Thoracic aorta endothelial cell (primary cell): ENCODE measurements around the gene FBXL22. TPM values are rescaled to one million over a fixed set of nuclear protein-coding genes. Genes with fewer than 3 reads are reported as not detected.

Experiments used
- total RNA-seq: library from RNA; depleted of rRNA; stranded (reverse); fragments of >200 nt; gene quantifications from 2 replicates; pipeline ENCODE4 v1.2.3, GENCODE V29; 2012

The FBXL22 gene, protein sequence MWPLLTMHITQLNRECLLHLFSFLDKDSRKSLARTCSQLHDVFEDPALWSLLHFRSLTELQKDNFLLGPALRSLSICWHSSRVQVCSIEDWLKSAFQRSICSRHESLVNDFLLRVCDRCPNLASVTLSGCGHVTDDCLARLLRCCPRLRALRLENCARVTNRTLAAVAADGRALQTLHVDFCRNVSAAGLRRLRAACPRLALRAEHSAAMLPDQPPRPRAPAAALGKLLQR
- total RNA-seq = 0.13 and 0.14 TPM in 2 replicates

DNA sequence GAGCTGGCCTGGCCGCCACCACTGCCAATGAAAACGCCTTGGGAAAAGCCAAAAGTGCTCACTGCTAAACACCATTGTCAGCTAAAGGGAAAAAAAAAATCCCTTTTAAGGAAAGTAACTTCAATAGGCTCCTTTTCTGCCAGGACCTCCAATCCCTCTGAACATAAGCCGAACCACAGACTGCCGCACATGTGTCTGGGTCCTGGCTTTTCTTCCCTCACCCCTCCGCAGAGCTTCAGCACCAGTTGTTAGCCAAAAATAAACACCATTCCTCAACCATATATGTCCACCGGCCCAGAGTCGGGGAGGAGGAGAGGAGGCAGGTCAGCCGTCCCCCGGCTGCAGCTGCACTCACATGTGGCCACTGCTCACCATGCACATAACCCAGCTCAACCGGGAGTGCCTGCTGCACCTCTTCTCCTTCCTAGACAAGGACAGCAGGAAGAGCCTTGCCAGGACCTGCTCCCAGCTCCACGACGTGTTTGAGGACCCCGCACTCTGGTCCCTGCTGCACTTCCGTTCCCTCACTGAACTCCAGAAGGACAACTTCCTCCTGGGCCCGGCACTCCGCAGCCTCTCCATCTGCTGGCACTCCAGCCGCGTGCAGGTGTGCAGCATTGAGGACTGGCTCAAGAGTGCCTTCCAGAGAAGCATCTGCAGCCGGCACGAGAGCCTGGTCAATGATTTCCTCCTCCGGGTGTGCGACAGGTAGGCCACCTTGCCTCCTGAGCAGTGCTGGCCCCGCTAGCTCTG is at the start of gene FBXL22:
Gene FBXL22 (plus strand): TSS at position 350 of the 753 bp plus-strand sequence. CDS start 6 bp downstream, at position 356.

Other genes with a start within 250 kb of the FBXL22 start
- 1.1 and 1.3 TPM in 2 replicates for gene CA12, start 215.5 kb upstream of the FBXL22 start, total RNA-seq
- 67.3 and 78.0 TPM in 2 replicates for gene USP3, start 92.8 kb upstream of the FBXL22 start, total RNA-seq
- 128 and 134 TPM in 2 replicates for gene HERC1, start 236.6 kb downstream of the FBXL22 start, total RNA-seq